Measurements from ENCODE around the gene ABCB11.

DNA sequence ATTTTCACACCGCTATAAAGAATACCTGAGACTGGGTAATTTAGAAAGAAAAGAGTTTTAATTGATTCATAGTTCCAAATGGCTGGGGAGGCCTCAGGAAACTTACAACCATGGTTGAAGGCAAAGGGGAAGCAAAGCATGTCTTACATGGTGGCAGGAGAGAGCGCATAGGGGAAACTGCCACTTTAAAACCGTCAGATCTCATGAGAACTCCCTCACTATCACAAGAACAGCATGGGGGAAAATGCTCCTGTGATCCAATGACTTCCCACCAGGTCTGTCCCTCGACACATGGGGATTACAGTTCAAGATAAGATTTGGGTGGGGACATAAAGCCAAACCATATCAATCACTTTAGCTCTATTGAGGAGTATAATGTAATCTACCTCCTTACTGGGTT, 53.5 kb downstream of the ABCB11 start:
- TF ChIP-seq POLR2AphosphoS5 (IDR thresholded peaks at IDR 0.05; ENCODE audit: low read depth, low read length): no peak
- no peak for TF ChIP-seq SIN3A (IDR thresholded peaks at IDR 0.05; ENCODE audit: borderline replicate concordance, insufficient read depth, low read length)
- no peak for TF ChIP-seq TAF1 (IDR thresholded peaks at IDR 0.05; ENCODE audit: borderline replicate concordance, insufficient read depth, low read length)
